ENCODE results near the gene ASS1.

ASS1 gene

DNA sequence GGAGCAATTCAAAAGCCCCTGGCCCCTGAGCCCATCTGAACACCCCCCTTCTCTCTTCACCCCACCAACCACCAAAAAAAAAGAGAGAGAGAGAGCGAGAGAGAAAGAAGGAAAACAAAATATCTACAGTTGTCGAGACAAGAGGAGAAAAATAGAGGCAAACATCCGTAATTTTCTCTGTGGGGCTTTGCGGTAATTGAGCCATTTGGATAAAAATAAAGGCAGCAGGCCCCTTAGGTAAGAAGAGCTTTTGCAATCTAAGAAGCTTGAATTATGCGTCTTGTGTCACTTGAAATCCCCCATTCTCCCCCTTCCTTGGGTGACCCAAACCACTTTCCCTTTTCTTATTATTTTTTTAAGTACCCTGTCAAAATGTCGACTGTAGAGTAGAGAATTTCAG is 99.1 kb downstream of the ASS1 start:
- peaks cover 8% of the 10 kb centered on the region for H3K27me3 ChIP-seq (ENCODE audit: insufficient read depth, low read length)
- H3K9me3 ChIP-seq (ENCODE audit: insufficient read depth, low read depth, low read length) = no peaks in the 10 kb centered on the region
- H3K4me3 ChIP-seq (ENCODE audit: low read length) = no peak overlapping the region
- no peaks in the 10 kb centered on the region for H3K36me3 ChIP-seq (ENCODE audit: insufficient read depth, low read depth, low read length)
- H3K9ac ChIP-seq (ENCODE audit: low read depth, low read length) = no peak overlapping the region
- H3K4me1 ChIP-seq (ENCODE audit: insufficient read depth, low read length) = no peaks in the 10 kb centered on the region; the same call in 1 of the 2 replicates
- no peak overlapping the region for H3K27ac ChIP-seq (ENCODE audit: low read length)

DNA sequence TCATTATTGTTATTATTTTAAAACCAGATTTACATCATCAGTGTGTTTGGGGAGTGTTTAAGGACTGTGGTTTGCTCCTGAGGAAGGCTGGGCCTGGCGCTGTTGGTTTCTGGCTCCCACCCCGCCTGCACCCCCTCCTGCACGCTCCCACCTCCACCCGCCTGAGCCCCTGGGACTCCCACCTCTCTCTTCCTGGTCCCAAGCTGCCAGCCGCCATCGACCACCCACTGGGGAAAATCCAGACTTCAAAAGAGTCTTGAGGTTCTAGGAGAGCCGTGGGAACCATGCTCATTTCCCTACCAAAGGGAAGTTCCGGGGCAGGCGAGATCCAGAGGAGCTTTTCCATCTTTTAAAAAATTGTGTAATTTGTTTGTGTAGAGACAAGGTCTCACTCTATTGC is 99.6 kb downstream of the ASS1 start:
- H3K9me3 ChIP-seq (ENCODE audit: insufficient read depth, low read depth, low read length) = peaks cover 3% of the 10 kb centered on the region; the same call in 1 of the 2 replicates
- H3K27ac ChIP-seq (ENCODE audit: low read length) = no peak overlapping the region
- H3K27me3 ChIP-seq (ENCODE audit: insufficient read depth, low read length) = peaks cover 6% of the 10 kb centered on the region
- no peak overlapping the region for H3K9ac ChIP-seq (ENCODE audit: low read depth, low read length)
- H3K4me3 ChIP-seq (ENCODE audit: low read length) = no peak overlapping the region
- H3K36me3 ChIP-seq (ENCODE audit: insufficient read depth, low read depth, low read length) = no peaks in the 10 kb centered on the region
- no peaks in the 10 kb centered on the region; the same call in 1 of the 2 replicates for H3K4me1 ChIP-seq (ENCODE audit: insufficient read depth, low read length)

DNA sequence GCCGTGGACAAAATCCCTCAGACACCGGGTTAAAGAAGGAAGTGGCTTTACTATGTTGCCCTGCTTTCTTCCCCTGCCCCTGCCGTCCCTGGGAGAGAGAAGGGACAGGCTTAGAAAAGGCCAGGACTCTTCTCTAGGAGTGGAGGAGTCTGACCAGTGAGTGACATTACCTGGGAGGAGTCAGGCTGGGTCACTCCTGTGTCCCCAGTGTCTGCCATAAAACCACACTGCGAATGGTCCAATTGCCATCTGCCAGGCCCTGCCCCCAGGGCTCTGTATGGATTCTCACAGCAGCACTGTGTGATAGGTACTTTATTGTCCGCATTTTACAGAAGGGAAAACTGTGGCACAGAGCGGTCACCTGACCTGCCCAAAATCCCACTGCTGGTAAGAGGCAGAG is 103.3 kb downstream of the ASS1 start:
- H3K27me3 ChIP-seq (ENCODE audit: insufficient read depth, low read length) = no peaks in the 10 kb centered on the region
- no peaks in the 10 kb centered on the region; the same call in 1 of the 2 replicates for H3K4me1 ChIP-seq (ENCODE audit: insufficient read depth, low read length)
- H3K27ac ChIP-seq (ENCODE audit: low read length) = no peak overlapping the region
- no peak overlapping the region for H3K9ac ChIP-seq (ENCODE audit: low read depth, low read length)
- H3K36me3 ChIP-seq (ENCODE audit: insufficient read depth, low read depth, low read length) = no peaks in the 10 kb centered on the region
- peaks cover 8% of the 10 kb centered on the region; the same call in 1 of the 2 replicates for H3K9me3 ChIP-seq (ENCODE audit: insufficient read depth, low read depth, low read length)
- no peak overlapping the region for H3K4me3 ChIP-seq (ENCODE audit: low read length)

DNA sequence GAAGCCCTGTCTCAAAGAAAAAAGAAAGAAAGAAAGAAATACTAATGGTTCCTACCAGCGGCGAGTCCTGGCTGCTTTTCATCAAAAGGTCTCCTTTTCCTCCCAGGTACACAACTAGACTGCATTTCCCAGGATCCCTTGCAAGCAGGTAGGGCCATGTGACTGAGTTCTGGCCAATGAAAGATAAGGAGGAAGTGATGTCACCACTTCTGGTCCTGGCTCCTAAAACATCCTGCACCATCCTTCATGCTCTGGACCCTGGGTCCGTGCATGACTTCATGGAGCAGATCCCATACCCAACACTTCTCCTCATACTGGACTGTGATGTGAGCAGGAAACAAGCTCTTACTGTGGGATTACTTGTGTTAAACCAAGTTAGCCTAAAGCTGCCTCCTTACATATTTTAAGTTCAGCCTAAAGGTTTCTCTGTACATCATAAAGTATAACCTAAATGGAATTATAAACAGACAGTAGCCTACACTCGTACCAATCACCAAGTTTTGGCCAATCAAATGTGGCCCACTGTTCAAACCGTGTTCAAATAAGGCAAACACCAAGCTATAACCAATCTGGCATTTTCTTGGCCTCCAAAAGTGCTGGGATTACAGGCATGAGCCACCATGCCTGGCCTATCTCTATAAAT is 104.5 kb downstream of the ASS1 start:
- H3K36me3 ChIP-seq (ENCODE audit: insufficient read depth, low read depth, low read length) = no peaks in the 10 kb centered on the region
- H3K27ac ChIP-seq (ENCODE audit: low read length) = no peak overlapping the region
- no peaks in the 10 kb centered on the region for H3K27me3 ChIP-seq (ENCODE audit: insufficient read depth, low read length)
- no peak overlapping the region for H3K4me3 ChIP-seq (ENCODE audit: low read length)
- no peak overlapping the region for H3K9ac ChIP-seq (ENCODE audit: low read depth, low read length)
- H3K9me3 ChIP-seq (ENCODE audit: insufficient read depth, low read depth, low read length) = peaks cover 8% of the 10 kb centered on the region; the same call in 1 of the 2 replicates
- H3K4me1 ChIP-seq (ENCODE audit: insufficient read depth, low read length) = no peaks in the 10 kb centered on the region; the same call in 1 of the 2 replicates
